Epithelial cell of esophagus (primary cell): ENCODE measurements around the gene BMPR1A.

Experiments
- DNase-seq: peaks from one replicate; pipeline ENCODE4 v3.0.0; 2010; ENCODE audit warnings: low read depth
- H3K4me3 ChIP-seq: 2 replicates; pipeline ENCODE4 v1.5.1; 2011; ENCODE audit warnings: mild to moderate bottlenecking, low read length, control low read depth
- CTCF ChIP-seq: IDR thresholded peaks from 2 replicates; pipeline ENCODE4 v1.5.1; 2011; ENCODE audit warnings: low read depth, mild to moderate bottlenecking, low read length, control low read depth, inconsistent platforms; ENCODE audit not compliant: insufficient read depth; ENCODE audit errors: missing control alignments

BMPR1A gene

DNA sequence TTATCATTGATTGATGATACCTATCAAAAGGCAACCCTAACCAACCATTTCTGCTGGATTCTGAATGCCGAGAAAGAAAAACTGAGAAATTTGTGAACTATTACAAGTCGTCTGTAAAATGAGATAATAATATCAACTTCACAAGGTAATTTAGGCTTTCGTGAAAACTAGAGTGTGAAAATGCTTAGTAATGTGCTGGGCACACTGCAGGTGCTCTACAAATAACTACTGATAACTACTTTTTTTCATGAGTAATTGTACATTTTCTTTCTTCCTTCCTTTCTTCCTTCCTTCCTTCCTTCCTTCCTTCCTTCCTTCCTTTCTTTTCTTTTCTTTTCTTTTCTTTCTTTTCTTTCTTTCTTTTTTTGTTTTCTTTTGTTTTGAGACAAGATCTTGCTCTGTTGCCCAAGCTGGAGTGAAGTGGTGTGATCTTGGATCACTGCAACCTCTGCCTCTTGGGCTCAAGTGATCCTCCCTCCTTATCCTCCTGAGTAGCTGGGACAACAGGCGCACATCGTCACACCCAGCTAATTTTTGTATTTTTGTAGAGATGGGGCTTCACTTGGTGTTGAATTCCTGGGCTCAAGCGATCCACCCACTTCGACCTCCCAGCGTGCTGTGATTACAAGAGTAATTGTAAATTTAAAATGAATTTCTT lies 42.9 kb downstream of the BMPR1A start:
- H3K4me3 ChIP-seq = no peak overlapping the region
- no peak for DNase-seq
- no peak for TF ChIP-seq CTCF

- no peak overlapping the region for H3K4me3 ChIP-seq
- DNase-seq = no peak
Measured at GRCh38 chr10:86801995-86802394, 45.6 kb downstream of the BMPR1A start.

GRCh38 chr10:86802473-86803108 lies 46.2 kb downstream of the BMPR1A start:
- no peak overlapping the region for H3K4me3 ChIP-seq
- TF ChIP-seq CTCF = no peak
- no peak for DNase-seq

More at GRCh38 chr10:86801995-86802394, 45.6 kb downstream of the BMPR1A start:
- no peak for TF ChIP-seq CTCF

- no peak for TF ChIP-seq CTCF
- no peak overlapping the region for H3K4me3 ChIP-seq
- DNase-seq = no peak
Measured at GRCh38 chr10:86803156-86803555, 46.7 kb downstream of the BMPR1A start.

GRCh38 chr10:86804805-86805204 lies 48.4 kb downstream of the BMPR1A start:
- no peak overlapping the region for H3K4me3 ChIP-seq
- no peak for DNase-seq
- TF ChIP-seq CTCF = no peak

DNA sequence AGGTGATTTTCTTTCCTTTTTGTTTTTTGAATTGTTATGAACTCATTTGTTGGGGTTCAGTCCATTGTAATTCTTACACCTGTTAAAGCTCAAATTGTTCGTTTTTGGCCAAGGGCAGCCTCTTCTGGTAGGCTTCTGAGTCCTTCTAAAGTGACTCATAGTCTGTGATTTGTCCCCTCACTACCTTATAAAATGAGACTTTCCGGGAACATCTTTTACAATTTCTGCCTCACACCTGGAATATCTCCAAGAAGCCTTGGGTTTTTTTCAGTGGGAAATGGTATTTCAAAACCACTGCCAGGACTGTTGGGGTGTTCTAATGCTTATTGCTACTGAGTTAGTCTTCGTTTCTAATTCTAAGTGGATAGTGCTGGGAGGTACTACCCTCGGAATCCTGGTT lies 56.7 kb downstream of the BMPR1A start:
- DNase-seq = no peak
- no peak overlapping the region for H3K4me3 ChIP-seq
- no peak for TF ChIP-seq CTCF

DNA sequence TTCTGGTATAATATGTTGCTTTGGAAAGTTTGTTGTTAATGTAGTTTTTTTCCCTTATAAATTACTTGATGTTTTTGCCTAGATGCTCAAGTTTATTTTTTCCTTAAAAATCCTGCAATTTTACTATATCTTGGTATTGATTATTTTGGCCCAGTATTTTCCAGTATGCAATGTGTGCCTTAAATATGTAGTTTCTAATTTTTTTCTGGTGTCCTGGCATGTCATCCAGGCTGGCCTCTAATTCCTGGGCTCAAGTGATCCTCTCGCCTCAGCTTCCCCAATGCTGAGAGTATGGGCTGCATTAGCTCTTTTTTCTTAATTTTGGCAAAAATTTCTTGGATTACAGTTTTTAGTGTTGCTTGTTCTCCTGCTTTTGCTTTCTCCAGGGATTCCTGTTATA lies 57.6 kb downstream of the BMPR1A start:
- no peak overlapping the region for H3K4me3 ChIP-seq
- DNase-seq = no peak
- no peak for TF ChIP-seq CTCF
